ENCODE data around the gene CCNL2.

Gene CCNL2

GRCh38 chr1:1347663-1348419, 51.3 kb downstream of the CCNL2 start (continued):
- TF ChIP-seq BCL11A (tag by site-specific recombination; IDR thresholded peaks at IDR 0.05; ENCODE audit: low read depth) (no peak; the same call in 1 of the 2 replicates), ZNF175 (tag by site-specific recombination; IDR thresholded peaks at IDR 0.05) (no peak), ZNF214 (tag by site-specific recombination; IDR thresholded peaks at IDR 0.05; ENCODE audit: borderline replicate concordance) (no peak), ZNF23 (tag by site-specific recombination; IDR thresholded peaks at IDR 0.05; ENCODE audit: borderline replicate concordance) (no peak), ZNF311 (tag by site-specific recombination; IDR thresholded peaks at IDR 0.05; ENCODE audit: borderline replicate concordance) (no peak), ZNF112 (tag by site-specific recombination; IDR thresholded peaks at IDR 0.05) (no peak), ZNF19 (tag by site-specific recombination; IDR thresholded peaks at IDR 0.05; ENCODE audit: low read depth) (no peak), ZNF76 (tag by site-specific recombination; IDR thresholded peaks at IDR 0.05; ENCODE audit: borderline replicate concordance, low read depth) (peak; percentile 80; the same call in 1 of the 2 replicates), ZXDB (tag by site-specific recombination; IDR thresholded peaks at IDR 0.05) (peak; percentile 57), SCRT1 (tag by site-specific recombination; IDR thresholded peaks at IDR 0.05; ENCODE audit: borderline replicate concordance) (no peak), GLI2 (tag by site-specific recombination; IDR thresholded peaks at IDR 0.05; ENCODE audit: borderline replicate concordance, low read depth) (no peak), ZFP41 (tag by site-specific recombination; IDR thresholded peaks at IDR 0.05; ENCODE audit: borderline replicate concordance) (no peak), ZNF776 (tag by site-specific recombination; IDR thresholded peaks at IDR 0.05; ENCODE audit: borderline replicate concordance) (no peak), BCL11B (tag by site-specific recombination; IDR thresholded peaks at IDR 0.05; ENCODE audit: low read depth) (peak; percentile 73; the same call in 1 of the 2 replicates), ZNF843 (tag by site-specific recombination; IDR thresholded peaks at IDR 0.05) (no peak), ZNF266 (tag by site-specific recombination; IDR thresholded peaks at IDR 0.05; ENCODE audit: low read depth) (no peak), ZEB2 (tag by site-specific recombination; IDR thresholded peaks at IDR 0.05) (0 out of 2 replicates have a peak, but pooled peaks have one; percentile 51), ZNF571 (tag by site-specific recombination; IDR thresholded peaks at IDR 0.05) (no peak), ZNF48 (tag by site-specific recombination; IDR thresholded peaks at IDR 0.05) (no peak), ZFP69B (tag by site-specific recombination; IDR thresholded peaks at IDR 0.05) (peak; percentile 96), ZNF529 (tag by site-specific recombination; IDR thresholded peaks at IDR 0.05; ENCODE audit: insufficient replicate concordance) (no peak), ZNF202 (tag by site-specific recombination; IDR thresholded peaks at IDR 0.05; ENCODE audit: borderline replicate concordance) (no peak), KLF1 (tag by site-specific recombination; IDR thresholded peaks at IDR 0.05) (peak; percentile 35; the same call in 1 of the 2 replicates), ZNF837 (tag by site-specific recombination; IDR thresholded peaks at IDR 0.05) (no peak), ZNF335 (tag by site-specific recombination; conservative IDR thresholded peaks at IDR 0.05) (no peak; the same call in 1 of the 2 replicates)
- TF ChIP-seq, protein P1, sequence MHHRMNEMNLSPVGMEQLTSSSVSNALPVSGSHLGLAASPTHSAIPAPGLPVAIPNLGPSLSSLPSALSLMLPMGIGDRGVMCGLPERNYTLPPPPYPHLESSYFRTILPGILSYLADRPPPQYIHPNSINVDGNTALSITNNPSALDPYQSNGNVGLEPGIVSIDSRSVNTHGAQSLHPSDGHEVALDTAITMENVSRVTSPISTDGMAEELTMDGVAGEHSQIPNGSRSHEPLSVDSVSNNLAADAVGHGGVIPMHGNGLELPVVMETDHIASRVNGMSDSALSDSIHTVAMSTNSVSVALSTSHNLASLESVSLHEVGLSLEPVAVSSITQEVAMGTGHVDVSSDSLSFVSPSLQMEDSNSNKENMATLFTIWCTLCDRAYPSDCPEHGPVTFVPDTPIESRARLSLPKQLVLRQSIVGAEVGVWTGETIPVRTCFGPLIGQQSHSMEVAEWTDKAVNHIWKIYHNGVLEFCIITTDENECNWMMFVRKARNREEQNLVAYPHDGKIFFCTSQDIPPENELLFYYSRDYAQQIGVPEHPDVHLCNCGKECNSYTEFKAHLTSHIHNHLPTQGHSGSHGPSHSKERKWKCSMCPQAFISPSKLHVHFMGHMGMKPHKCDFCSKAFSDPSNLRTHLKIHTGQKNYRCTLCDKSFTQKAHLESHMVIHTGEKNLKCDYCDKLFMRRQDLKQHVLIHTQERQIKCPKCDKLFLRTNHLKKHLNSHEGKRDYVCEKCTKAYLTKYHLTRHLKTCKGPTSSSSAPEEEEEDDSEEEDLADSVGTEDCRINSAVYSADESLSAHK (tag by site-specific recombination; IDR thresholded peaks at IDR 0.05): no peak; the same call in 1 of the 2 replicates
- TF ChIP-seq, protein P2, sequence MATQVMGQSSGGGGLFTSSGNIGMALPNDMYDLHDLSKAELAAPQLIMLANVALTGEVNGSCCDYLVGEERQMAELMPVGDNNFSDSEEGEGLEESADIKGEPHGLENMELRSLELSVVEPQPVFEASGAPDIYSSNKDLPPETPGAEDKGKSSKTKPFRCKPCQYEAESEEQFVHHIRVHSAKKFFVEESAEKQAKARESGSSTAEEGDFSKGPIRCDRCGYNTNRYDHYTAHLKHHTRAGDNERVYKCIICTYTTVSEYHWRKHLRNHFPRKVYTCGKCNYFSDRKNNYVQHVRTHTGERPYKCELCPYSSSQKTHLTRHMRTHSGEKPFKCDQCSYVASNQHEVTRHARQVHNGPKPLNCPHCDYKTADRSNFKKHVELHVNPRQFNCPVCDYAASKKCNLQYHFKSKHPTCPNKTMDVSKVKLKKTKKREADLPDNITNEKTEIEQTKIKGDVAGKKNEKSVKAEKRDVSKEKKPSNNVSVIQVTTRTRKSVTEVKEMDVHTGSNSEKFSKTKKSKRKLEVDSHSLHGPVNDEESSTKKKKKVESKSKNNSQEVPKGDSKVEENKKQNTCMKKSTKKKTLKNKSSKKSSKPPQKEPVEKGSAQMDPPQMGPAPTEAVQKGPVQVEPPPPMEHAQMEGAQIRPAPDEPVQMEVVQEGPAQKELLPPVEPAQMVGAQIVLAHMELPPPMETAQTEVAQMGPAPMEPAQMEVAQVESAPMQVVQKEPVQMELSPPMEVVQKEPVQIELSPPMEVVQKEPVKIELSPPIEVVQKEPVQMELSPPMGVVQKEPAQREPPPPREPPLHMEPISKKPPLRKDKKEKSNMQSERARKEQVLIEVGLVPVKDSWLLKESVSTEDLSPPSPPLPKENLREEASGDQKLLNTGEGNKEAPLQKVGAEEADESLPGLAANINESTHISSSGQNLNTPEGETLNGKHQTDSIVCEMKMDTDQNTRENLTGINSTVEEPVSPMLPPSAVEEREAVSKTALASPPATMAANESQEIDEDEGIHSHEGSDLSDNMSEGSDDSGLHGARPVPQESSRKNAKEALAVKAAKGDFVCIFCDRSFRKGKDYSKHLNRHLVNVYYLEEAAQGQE (tag by site-specific recombination; IDR thresholded peaks at IDR 0.05): no peak
- TF ChIP-seq, protein P3, sequence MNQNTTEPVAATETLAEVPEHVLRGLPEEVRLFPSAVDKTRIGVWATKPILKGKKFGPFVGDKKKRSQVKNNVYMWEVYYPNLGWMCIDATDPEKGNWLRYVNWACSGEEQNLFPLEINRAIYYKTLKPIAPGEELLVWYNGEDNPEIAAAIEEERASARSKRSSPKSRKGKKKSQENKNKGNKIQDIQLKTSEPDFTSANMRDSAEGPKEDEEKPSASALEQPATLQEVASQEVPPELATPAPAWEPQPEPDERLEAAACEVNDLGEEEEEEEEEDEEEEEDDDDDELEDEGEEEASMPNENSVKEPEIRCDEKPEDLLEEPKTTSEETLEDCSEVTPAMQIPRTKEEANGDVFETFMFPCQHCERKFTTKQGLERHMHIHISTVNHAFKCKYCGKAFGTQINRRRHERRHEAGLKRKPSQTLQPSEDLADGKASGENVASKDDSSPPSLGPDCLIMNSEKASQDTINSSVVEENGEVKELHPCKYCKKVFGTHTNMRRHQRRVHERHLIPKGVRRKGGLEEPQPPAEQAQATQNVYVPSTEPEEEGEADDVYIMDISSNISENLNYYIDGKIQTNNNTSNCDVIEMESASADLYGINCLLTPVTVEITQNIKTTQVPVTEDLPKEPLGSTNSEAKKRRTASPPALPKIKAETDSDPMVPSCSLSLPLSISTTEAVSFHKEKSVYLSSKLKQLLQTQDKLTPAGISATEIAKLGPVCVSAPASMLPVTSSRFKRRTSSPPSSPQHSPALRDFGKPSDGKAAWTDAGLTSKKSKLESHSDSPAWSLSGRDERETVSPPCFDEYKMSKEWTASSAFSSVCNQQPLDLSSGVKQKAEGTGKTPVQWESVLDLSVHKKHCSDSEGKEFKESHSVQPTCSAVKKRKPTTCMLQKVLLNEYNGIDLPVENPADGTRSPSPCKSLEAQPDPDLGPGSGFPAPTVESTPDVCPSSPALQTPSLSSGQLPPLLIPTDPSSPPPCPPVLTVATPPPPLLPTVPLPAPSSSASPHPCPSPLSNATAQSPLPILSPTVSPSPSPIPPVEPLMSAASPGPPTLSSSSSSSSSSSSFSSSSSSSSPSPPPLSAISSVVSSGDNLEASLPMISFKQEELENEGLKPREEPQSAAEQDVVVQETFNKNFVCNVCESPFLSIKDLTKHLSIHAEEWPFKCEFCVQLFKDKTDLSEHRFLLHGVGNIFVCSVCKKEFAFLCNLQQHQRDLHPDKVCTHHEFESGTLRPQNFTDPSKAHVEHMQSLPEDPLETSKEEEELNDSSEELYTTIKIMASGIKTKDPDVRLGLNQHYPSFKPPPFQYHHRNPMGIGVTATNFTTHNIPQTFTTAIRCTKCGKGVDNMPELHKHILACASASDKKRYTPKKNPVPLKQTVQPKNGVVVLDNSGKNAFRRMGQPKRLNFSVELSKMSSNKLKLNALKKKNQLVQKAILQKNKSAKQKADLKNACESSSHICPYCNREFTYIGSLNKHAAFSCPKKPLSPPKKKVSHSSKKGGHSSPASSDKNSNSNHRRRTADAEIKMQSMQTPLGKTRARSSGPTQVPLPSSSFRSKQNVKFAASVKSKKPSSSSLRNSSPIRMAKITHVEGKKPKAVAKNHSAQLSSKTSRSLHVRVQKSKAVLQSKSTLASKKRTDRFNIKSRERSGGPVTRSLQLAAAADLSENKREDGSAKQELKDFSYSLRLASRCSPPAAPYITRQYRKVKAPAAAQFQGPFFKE (tag by site-specific recombination; IDR thresholded peaks at IDR 0.05; ENCODE audit: borderline replicate concordance): no peak
